ENCODE measurements around the gene NTM. TPM values are rescaled to one million over a fixed set of nuclear protein-coding genes. Genes with fewer than 3 reads are reported as not detected.

Gene NTM
- polyA plus RNA-seq, 1 donor from 2014 or later = 39.4 TPM

- Histone ChIP-seq H3K9me3 (ENCODE audit: low read length) (no peaks in the 10 kb centered on the region), H3K9me2 (ENCODE audit: insufficient read depth, low read length) (no peaks in the 10 kb centered on the region), H3K27ac (ENCODE audit: low read length) (no peak overlapping the region)
Measured at GRCh38 chr11:131454490-131454889, 84.1 kb downstream of the NTM start.

GRCh38 chr11:131454989-131455388 is 84.6 kb downstream of the NTM start:
- no peak overlapping the region for H3K9ac ChIP-seq (ENCODE audit: low read length)
- H3K36me3 ChIP-seq (ENCODE audit: insufficient read depth, low read length) = no peaks in the 10 kb centered on the region
- no peaks in the 10 kb centered on the region for H3K9me3 ChIP-seq (ENCODE audit: low read length)
- TF ChIP-seq RAD21 (conservative IDR thresholded peaks at IDR 0.05) (no peak), MXI1 (conservative IDR thresholded peaks at IDR 0.05; ENCODE audit: poor library complexity, severe bottlenecking) (no peak), EP300 (conservative IDR thresholded peaks at IDR 0.05; ENCODE audit: poor library complexity, severe bottlenecking) (no peak), REST (IDR thresholded peaks at IDR 0.05; ENCODE audit: borderline replicate concordance) (no peak), SMC3 (conservative IDR thresholded peaks at IDR 0.05; ENCODE audit: poor library complexity) (no peak), CTCF (IDR thresholded peaks at IDR 0.05; ENCODE audit: poor library complexity, severe bottlenecking) (no peak)
- H3K9me2 ChIP-seq (ENCODE audit: insufficient read depth, low read length) = no peaks in the 10 kb centered on the region
- H3K27me3 ChIP-seq (ENCODE audit: insufficient read depth, low read depth, low read length) = no peaks in the 10 kb centered on the region
- no peak overlapping the region for H3K4me3 ChIP-seq (ENCODE audit: low read length)
- no peak overlapping the region for H2AFZ ChIP-seq (ENCODE audit: low read depth, low read length)
- H3K79me2 ChIP-seq (replicated peaks; ENCODE audit: insufficient read depth, low read length) = no peaks in the 10 kb centered on the region
- H4K20me1 ChIP-seq (ENCODE audit: insufficient read depth) = no peaks in the 10 kb centered on the region
- H3F3A ChIP-seq (ENCODE audit: insufficient read depth, low read length, poor library complexity, severe bottlenecking) = no peaks in the 10 kb centered on the region
- no peak overlapping the region for H3K4me2 ChIP-seq (ENCODE audit: low read length)
- H3K27ac ChIP-seq (ENCODE audit: low read length) = no peak overlapping the region

More at GRCh38 chr11:131454490-131454889, 84.1 kb downstream of the NTM start:
- no peaks in the 10 kb centered on the region for H4K20me1 ChIP-seq (ENCODE audit: insufficient read depth)
- no peaks in the 10 kb centered on the region for H3K36me3 ChIP-seq (ENCODE audit: insufficient read depth, low read length)
- no peak overlapping the region for H2AFZ ChIP-seq (ENCODE audit: low read depth, low read length)
- no peak overlapping the region for H3K9ac ChIP-seq (ENCODE audit: low read length)
- no peaks in the 10 kb centered on the region for H3K79me2 ChIP-seq (replicated peaks; ENCODE audit: insufficient read depth, low read length)
- no peak for TF ChIP-seq POLR2AphosphoS5 (IDR thresholded peaks at IDR 0.05)
- no peak for TF ChIP-seq SMC3 (conservative IDR thresholded peaks at IDR 0.05; ENCODE audit: poor library complexity)
- TF ChIP-seq EP300 (conservative IDR thresholded peaks at IDR 0.05; ENCODE audit: poor library complexity, severe bottlenecking) = no peak
- no peak for TF ChIP-seq RAD21 (conservative IDR thresholded peaks at IDR 0.05)
- TF ChIP-seq CTCF (IDR thresholded peaks at IDR 0.05; ENCODE audit: poor library complexity, severe bottlenecking) = no peak
- no peak for TF ChIP-seq TAF1 (IDR thresholded peaks at IDR 0.05; ENCODE audit: low read depth)
- TF ChIP-seq MXI1 (conservative IDR thresholded peaks at IDR 0.05; ENCODE audit: poor library complexity, severe bottlenecking) = no peak
- no peak for TF ChIP-seq REST (IDR thresholded peaks at IDR 0.05; ENCODE audit: borderline replicate concordance)
- no peak for TF ChIP-seq EZH2 (IDR thresholded peaks at IDR 0.05; ENCODE audit: borderline replicate concordance, insufficient read depth, low read length, poor library complexity, severe bottlenecking)
- H3K27me3 ChIP-seq (ENCODE audit: insufficient read depth, low read depth, low read length) = no peaks in the 10 kb centered on the region
- H3K4me3 ChIP-seq (ENCODE audit: low read length) = no peak overlapping the region
- H3K4me2 ChIP-seq (ENCODE audit: low read length) = no peak overlapping the region
- no peaks in the 10 kb centered on the region for H3F3A ChIP-seq (ENCODE audit: insufficient read depth, low read length, poor library complexity, severe bottlenecking)

Data from neural cell (in vitro differentiated cells).